ENCODE data around the gene CDK18.

The CDK18 gene

DNA sequence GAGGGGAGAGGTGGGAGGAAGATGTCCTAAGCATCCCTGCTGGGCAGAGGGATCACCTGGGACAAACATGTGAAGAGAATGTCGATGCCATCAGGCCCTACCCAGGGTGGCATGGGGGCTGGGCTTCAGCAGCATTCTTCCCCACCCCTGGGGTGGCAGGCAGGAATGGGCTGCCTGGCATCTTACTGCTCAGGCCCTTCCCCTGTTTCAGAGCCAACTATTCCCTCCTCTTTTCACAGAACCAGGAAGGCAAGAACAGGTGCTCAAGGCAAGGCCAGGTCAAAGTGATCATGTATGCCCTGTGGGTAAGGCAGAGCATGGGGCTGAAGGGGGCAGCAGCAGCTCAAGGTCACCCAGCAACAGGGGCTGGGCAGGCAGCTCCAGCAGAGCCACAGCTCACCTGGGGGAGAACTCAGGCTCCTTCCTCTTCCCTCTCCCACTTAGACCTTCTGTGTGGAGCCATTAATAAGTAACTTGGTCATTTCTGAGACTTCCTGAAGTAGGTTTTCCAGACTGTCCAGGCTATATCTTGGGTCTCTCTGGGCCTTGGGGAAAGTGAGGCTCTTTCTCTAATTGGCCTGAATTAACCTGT is 70.9 kb downstream of the CDK18 start:
- no peak for DNase-seq

- DNase-seq: no peak
Observed at GRCh38 chr1:205576011-205576410, 71.5 kb downstream of the CDK18 start.

- DNase-seq: no peak
Observed at GRCh38 chr1:205576805-205577761, 72.6 kb downstream of the CDK18 start.

DNA sequence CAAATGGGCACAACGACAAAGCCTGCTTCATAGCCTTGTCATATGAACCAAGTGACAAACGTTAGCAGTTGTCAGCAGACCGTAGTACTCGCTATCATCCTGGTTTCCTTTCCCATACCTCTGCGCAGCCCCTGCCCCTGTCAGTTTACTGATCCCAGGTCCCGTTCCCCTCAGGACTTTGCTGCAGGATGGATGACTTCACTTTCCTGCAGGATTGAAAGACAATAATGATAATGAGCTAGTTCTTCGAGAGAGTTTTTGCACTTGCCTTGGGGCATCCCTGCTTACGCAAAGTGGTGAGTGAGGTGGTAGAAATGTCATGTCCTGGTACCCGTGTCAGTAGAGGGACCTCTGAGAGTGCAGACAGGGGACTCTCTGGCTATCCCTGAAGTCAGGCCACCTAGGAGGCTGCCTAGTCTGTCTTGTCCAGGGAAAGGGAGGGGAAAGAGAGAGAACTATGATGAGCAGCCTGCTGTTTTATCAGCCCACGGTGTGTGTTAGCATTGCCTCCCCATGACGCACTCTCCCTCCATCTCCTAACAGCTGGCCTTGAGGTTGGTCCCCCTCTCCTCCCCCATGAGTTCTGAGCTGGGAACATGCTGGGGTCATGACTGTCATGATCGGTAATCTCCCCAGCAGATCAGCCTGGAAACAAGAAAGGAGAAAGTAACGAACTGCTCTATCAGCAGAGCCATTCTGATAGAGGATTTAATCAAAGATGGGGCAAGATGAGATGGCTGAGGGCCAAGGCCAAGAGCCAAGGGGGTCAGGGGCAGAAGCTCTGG is 73.6 kb downstream of the CDK18 start:
- no peak for DNase-seq

DNA sequence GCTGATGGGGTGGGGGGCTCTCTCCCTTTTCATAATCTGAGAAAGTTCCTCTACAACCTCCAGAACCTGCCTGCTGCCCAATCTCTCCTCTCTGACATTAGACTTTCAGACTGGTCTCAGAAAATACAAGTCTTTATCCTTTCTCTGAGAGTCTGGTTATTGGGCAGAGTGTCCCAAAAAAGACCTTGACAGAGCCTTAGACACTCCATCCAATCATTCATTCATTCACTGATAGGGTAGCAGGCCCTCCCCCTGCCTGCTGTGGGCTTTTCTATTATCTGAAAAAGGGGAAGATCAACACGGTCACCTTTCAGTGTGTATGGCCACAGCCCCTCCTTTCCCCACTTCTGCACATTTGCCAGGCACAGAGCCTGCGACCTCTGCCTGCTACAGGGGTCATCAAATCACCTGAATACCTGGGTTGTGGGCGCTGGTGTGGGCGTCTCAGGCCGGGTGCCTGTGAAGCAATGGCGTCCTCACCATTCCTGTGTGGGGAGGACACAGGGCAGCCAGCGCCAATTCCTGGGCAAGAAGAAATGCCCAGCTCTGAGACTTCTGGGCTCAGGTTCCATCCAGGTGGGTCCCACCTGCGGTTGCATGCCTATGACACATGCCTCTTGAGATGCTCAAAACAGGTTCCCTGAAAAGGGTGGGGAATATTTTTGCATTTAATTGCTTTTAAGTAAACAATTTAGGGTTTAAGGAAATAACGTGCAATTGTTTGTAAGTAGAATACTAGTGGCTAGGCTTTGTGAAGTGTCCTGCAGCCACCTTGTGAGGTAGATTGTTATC is 74.5 kb downstream of the CDK18 start:
- no peak for DNase-seq

- no peak for DNase-seq
Observed at GRCh38 chr1:205579711-205580110, 75.2 kb downstream of the CDK18 start.

GRCh38 chr1:205580140-205580922 is 75.9 kb downstream of the CDK18 start:
- DNase-seq: no peak

GRCh38 chr1:205580923-205581180 is 76.4 kb downstream of the CDK18 start:
- no peak for DNase-seq

GRCh38 chr1:205581321-205581980 is 77.0 kb downstream of the CDK18 start:
- no peak for DNase-seq

DNA sequence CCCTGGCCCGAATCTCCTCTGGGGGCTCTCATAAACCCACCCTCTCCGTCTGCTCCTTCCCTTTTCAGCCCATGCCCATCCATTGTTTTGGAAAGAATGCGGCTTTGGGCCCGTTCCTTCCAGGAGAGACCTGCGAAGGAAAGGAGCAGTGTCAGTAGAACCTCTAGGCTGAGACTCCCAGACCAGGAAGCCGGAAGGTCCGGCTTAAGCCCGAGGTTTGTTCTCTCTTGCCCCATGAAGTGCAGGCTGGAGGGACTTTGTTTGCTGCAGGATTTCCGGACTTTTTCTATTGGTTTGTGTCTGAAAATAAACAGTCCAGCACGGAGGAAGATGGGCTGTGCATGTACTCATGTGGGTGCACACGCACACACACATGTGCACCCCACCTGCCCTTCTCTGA is 77.6 kb downstream of the CDK18 start:
- no peak for DNase-seq

All from activated naive CD4-positive, alpha-beta T cell treated with Interleukin-2 at 50 U/mL for 16 hours (primary cell).